Prostate gland (tissue), 2 donors: Measurements from ENCODE around the gene C2CD4A.

Source experiments
- POLR2AphosphoS5 ChIP-seq: sonication (generic); formaldehyde crosslinking; IDR thresholded peaks from one replicate; pipeline ENCODE4 v1.6.1; 2017; ENCODE audit warnings: antibody characterized with exemption
- TF ChIP-seq, protein P1 (sequence below), 4 experiments: fragments of 200-600 bp in 2 of 4; fragments of 450-650 bp in 2 of 4; sonication (generic) in 2 of 4; IDR thresholded peaks; 1 replicate in 3 of 4; 2 replicates in 1 of 4; pipeline ENCODE4 v1.5.1; 2016 to 2019; ENCODE audit warnings: antibody characterized with exemption in 4 of 4, mild to moderate bottlenecking in 2 of 4, moderate library complexity in 2 of 4

DNA sequence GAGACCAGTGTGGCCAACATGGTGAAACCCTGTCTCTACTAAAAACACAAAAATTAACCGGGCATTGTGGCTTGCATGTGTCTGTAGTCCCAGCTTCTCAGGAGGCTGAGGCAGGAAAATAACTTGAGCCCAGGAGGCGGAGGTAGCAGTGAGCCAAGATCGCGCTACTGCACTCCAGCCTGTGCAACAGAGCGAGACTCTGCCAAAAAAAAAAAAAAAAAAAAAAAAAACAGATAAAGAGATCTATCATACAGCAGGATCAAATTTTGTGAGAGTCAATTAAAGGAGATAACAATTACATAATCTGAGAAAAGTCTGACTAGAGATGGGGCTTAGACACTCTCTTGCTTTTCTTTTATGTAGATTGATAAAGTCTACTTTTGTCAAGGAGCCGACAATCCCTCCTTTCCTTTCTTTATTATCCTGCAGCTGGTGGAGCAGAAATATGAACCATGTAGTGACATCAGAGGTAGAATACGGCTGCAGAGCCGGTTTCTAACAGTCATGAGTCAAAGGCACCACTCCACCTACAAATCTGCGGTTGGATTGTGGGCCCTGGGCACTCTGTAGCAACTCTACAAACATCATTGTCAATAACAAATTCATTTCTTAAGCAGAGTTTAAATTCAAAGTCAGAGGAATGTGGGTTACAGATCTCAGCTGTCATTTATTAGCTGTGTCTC, 9.0 kb downstream of the C2CD4A start:
- TF ChIP-seq POLR2AphosphoS5 = peak; percentile 64
- TF ChIP-seq, protein P1, sequence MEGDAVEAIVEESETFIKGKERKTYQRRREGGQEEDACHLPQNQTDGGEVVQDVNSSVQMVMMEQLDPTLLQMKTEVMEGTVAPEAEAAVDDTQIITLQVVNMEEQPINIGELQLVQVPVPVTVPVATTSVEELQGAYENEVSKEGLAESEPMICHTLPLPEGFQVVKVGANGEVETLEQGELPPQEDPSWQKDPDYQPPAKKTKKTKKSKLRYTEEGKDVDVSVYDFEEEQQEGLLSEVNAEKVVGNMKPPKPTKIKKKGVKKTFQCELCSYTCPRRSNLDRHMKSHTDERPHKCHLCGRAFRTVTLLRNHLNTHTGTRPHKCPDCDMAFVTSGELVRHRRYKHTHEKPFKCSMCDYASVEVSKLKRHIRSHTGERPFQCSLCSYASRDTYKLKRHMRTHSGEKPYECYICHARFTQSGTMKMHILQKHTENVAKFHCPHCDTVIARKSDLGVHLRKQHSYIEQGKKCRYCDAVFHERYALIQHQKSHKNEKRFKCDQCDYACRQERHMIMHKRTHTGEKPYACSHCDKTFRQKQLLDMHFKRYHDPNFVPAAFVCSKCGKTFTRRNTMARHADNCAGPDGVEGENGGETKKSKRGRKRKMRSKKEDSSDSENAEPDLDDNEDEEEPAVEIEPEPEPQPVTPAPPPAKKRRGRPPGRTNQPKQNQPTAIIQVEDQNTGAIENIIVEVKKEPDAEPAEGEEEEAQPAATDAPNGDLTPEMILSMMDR (IDR thresholded peaks at IDR 0.05) = no peak
